WTC11 (cell line): Measurements from ENCODE around the gene RIF1.

Experiments
- CTCF ChIP-seq: fragments of 200-600 bp; IDR thresholded peaks from 2 replicates; pipeline ENCODE4 v1.8.0; 2022; ENCODE audit warnings: antibody characterized with exemption
- E2F4 ChIP-seq: sonication (generic); formaldehyde crosslinking; IDR thresholded peaks from 2 replicates; pipeline ENCODE4 v1.8.1; 2022; ENCODE audit warnings: low read depth, mild to moderate bottlenecking, moderate library complexity, missing genetic modification reagents, borderline replicate concordance
- FOXP4 ChIP-seq: sonication (generic); formaldehyde crosslinking; IDR thresholded peaks from 2 replicates; pipeline ENCODE4 v1.8.0; 2022; ENCODE audit warnings: mild to moderate bottlenecking, missing genetic modification reagents

- TF ChIP-seq FOXP4 (CRISPR knock-in tag), result no peak
- no peak for TF ChIP-seq CTCF
- no peak for TF ChIP-seq E2F4 (CRISPR knock-in tag)
These were observed 112.9 kb downstream of the RIF1 start for GRCh38 chr2:151522556-151522955.
